HepG2 (cell line): Measurements from ENCODE around the gene PCP4L1. TPM values are rescaled to one million over a fixed set of nuclear protein-coding genes. Genes with fewer than 3 reads are reported as not detected.

Experiments
- GABPA ChIP-seq, 2 experiments: IDR thresholded peaks; 2 replicates each; pipeline ENCODE4 v1.6.1; 2011 to 2016; ENCODE audit warnings: low read depth in 2 of 2, low read length in 1 of 2, missing biosample characterization in 1 of 2, missing genetic modification characterization in 1 of 2
- HIVEP1 ChIP-seq: sonication (generic); formaldehyde crosslinking; IDR thresholded peaks from 2 replicates; pipeline ENCODE4 v1.4.0; 2020; ENCODE audit warnings: mild to moderate bottlenecking, missing genetic modification reagents
- PAXIP1 ChIP-seq: sonication (generic); formaldehyde crosslinking; conservative IDR thresholded peaks from 2 replicates; pipeline ENCODE4 v1.4.0; 2020; ENCODE audit warnings: mild to moderate bottlenecking, missing genetic modification reagents, moderate library complexity
- PHF8 ChIP-seq: sonication (generic); formaldehyde crosslinking; IDR thresholded peaks from 2 replicates; pipeline ENCODE4 v1.5.0; 2020; ENCODE audit warnings: missing genetic modification reagents
- POLR2AphosphoS5 ChIP-seq: IDR thresholded peaks from 2 replicates; pipeline ENCODE4 v1.6.1; 2012; ENCODE audit warnings: low read depth, low read length
- RBFOX2 ChIP-seq: fragments of 200-400 bp; formaldehyde crosslinking; IDR thresholded peaks from 2 replicates; pipeline ENCODE4 v1.6.1; 2017; ENCODE audit warnings: low read depth, mild to moderate bottlenecking, low read length
- TFDP1 ChIP-seq: IDR thresholded peaks from 2 replicates; pipeline ENCODE4 v1.6.1; 2016; ENCODE audit warnings: missing compliant biosample characterization, missing genetic modification reagents, borderline replicate concordance
- ZFX ChIP-seq: sonication (generic); formaldehyde crosslinking; IDR thresholded peaks from 2 replicates; pipeline ENCODE4 v1.4.0; 2020; ENCODE audit warnings: mild to moderate bottlenecking, low read depth, missing genetic modification reagents, moderate library complexity
- ZNF224 ChIP-seq: sonication (generic); formaldehyde crosslinking; IDR thresholded peaks from 2 replicates; pipeline ENCODE4 v1.5.0; 2020; ENCODE audit warnings: mild to moderate bottlenecking, missing genetic modification reagents
- ZNF687 ChIP-seq: sonication (generic); formaldehyde crosslinking; IDR thresholded peaks from 2 replicates; pipeline ENCODE4 v1.5.1; 2020; ENCODE audit warnings: mild to moderate bottlenecking, missing genetic modification reagents, moderate library complexity
- polyA plus RNA-seq, 8 experiments: library from polyadenylated mRNA; depleted of rRNA in 3 of 8; stranded (reverse) in 7 of 8; unstranded in 1 of 8; fragments of >200 nt; fragmentation: Illumina TruSeq in 4 of 8; extraction: Trizol in 4 of 8; gene quantifications; 2 replicates each; pipeline versions ENCODE4 v1.2.1 to v1.2.3, GENCODE V29; 2011 to 2016; ENCODE audit warnings: low read depth in 4 of 8, missing spikeins in 1 of 8, mixed read lengths in 1 of 8; ENCODE audit not compliant: insufficient read depth in 1 of 8
- total RNA-seq, 5 experiments: library from RNA; depleted of rRNA; stranded (reverse); fragments of >200 nt; fragmentation: Illumina TruSeq; extraction: Trizol; gene quantifications; 2 replicates each; pipeline ENCODE4 v1.2.3, GENCODE V29; 2016; ENCODE audit warnings: low read depth in 1 of 5
- TF ChIP-seq, protein P1 (sequence below): sonication (generic); formaldehyde crosslinking; IDR thresholded peaks from 2 replicates; pipeline ENCODE4 v1.5.0; 2020; ENCODE audit warnings: mild to moderate bottlenecking, missing genetic modification reagents, borderline replicate concordance

The PCP4L1 gene
- total and polyA plus RNA-seq, 2 of the 13 experiments (the other 11 are each of a cell fraction or from before 2014, with no cell fraction given) = 0.28 TPM; not detected in 1

DNA sequence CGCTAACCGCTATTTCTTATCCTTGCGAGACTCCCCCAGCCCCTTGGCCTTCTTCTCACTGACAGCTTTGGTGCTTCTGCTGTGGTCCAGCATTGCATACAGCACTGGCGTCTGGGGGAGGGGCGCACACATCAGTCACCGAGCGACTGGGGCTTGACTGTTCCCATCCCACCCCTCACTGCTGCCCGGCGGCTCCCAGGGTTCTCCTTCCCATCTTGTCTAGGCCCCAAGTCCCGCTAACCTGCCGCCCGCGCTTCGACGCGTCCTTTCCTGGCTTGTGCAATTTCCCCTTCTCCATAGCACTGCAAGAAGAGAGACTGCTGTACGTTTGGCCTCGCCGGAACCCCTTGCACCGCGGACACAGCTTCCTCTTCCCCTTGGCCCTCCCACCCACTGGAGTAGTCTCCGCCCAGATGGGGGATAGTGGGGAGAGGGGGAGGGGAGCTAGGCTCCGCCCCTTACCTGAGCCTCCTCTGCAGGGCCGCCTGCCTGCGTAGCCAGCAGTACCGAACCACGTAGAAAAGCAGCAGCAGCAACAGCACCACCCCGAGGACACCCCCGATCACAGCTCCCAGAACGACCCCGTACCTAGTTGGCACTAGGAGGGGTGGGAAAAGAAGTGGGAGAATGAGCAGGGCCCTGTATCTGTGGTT, 47.4 kb downstream of the PCP4L1 start (continued):
- 0 out of 2 replicates have a peak, but pooled peaks have one; percentile 28 for TF ChIP-seq GABPA (IDR thresholded peaks at IDR 0.05; ENCODE audit: low read depth, low read length)
- peak; percentile 75 for TF ChIP-seq GABPA (CRISPR knock-in tag; IDR thresholded peaks at IDR 0.05; ENCODE audit: low read depth)
- TF ChIP-seq ZFX (CRISPR knock-in tag) = peak; percentile 52; the same call in 1 of the 2 replicates
- TF ChIP-seq, protein P1, sequence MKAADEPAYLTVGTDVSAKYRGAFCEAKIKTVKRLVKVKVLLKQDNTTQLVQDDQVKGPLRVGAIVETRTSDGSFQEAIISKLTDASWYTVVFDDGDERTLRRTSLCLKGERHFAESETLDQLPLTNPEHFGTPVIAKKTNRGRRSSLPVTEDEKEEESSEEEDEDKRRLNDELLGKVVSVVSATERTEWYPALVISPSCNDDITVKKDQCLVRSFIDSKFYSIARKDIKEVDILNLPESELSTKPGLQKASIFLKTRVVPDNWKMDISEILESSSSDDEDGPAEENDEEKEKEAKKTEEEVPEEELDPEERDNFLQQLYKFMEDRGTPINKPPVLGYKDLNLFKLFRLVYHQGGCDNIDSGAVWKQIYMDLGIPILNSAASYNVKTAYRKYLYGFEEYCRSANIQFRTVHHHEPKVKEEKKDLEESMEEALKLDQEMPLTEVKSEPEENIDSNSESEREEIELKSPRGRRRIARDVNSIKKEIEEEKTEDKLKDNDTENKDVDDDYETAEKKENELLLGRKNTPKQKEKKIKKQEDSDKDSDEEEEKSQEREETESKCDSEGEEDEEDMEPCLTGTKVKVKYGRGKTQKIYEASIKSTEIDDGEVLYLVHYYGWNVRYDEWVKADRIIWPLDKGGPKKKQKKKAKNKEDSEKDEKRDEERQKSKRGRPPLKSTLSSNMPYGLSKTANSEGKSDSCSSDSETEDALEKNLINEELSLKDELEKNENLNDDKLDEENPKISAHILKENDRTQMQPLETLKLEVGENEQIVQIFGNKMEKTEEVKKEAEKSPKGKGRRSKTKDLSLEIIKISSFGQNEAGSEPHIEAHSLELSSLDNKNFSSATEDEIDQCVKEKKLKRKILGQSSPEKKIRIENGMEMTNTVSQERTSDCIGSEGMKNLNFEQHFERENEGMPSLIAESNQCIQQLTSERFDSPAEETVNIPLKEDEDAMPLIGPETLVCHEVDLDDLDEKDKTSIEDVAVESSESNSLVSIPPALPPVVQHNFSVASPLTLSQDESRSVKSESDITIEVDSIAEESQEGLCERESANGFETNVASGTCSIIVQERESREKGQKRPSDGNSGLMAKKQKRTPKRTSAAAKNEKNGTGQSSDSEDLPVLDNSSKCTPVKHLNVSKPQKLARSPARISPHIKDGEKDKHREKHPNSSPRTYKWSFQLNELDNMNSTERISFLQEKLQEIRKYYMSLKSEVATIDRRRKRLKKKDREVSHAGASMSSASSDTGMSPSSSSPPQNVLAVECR (CRISPR knock-in tag) = peak; percentile 55; the same call in 1 of the 2 replicates
- TF ChIP-seq ZNF224 (CRISPR knock-in tag) = no peak
- peak; percentile 20; the same call in 1 of the 2 replicates for TF ChIP-seq RBFOX2
- TF ChIP-seq TFDP1 = 0 out of 2 replicates have a peak, but pooled peaks have one; percentile 26
- TF ChIP-seq PAXIP1 (CRISPR knock-in tag) = 0 out of 2 replicates have a peak, but pooled peaks have one; percentile 32
- TF ChIP-seq POLR2AphosphoS5 = peak; percentile 49; the same call in 1 of the 2 replicates
- TF ChIP-seq HIVEP1 (CRISPR knock-in tag) = no peak
- peak; percentile 74 for TF ChIP-seq ZNF687
- TF ChIP-seq PHF8 = peak; percentile 54; the same call in 1 of the 2 replicates
